BE2C (cell line): Measurements from ENCODE around the gene PARM1.

Source experiments
- DNase-seq: peaks from one replicate; pipeline ENCODE4 v3.0.0-alpha.2; 2020
- H3K27me3 ChIP-seq: fragments of 250-450 bp; sonication (Bioruptor Pico); 2 replicates; pipeline ENCODE4 v1.5.1; 2020; ENCODE audit warnings: mild to moderate bottlenecking
- H3K36me3 ChIP-seq: fragments of 250-450 bp; sonication (Bioruptor Pico); 2 replicates; pipeline ENCODE4 v1.5.1; 2020; ENCODE audit warnings: mild to moderate bottlenecking
- H3K4me1 ChIP-seq: fragments of 250-450 bp; sonication (Bioruptor Pico); 2 replicates; pipeline ENCODE4 v1.5.1; 2020
- H3K4me3 ChIP-seq: 2 replicates; pipeline ENCODE4 v1.5.1; 2011; ENCODE audit warnings: low read depth, low read length
- H3K9me3 ChIP-seq: fragments of 250-450 bp; sonication (Bioruptor Pico); 2 replicates; pipeline ENCODE4 v1.5.1; 2020
- TF ChIP-seq, protein P1 (sequence below): IDR thresholded peaks from 2 replicates; pipeline ENCODE4 v1.5.1; 2012; ENCODE audit warnings: mild to moderate bottlenecking, low read depth, low read length

Gene PARM1

GRCh38 chr4:75002381-75002780 is 69.5 kb downstream of the PARM1 start:
- H3K4me1 ChIP-seq, result no peaks in the 10 kb centered on the region; the same call in 1 of the 2 replicates
- no peaks in the 10 kb centered on the region for H3K27me3 ChIP-seq
- TF ChIP-seq, protein P1, sequence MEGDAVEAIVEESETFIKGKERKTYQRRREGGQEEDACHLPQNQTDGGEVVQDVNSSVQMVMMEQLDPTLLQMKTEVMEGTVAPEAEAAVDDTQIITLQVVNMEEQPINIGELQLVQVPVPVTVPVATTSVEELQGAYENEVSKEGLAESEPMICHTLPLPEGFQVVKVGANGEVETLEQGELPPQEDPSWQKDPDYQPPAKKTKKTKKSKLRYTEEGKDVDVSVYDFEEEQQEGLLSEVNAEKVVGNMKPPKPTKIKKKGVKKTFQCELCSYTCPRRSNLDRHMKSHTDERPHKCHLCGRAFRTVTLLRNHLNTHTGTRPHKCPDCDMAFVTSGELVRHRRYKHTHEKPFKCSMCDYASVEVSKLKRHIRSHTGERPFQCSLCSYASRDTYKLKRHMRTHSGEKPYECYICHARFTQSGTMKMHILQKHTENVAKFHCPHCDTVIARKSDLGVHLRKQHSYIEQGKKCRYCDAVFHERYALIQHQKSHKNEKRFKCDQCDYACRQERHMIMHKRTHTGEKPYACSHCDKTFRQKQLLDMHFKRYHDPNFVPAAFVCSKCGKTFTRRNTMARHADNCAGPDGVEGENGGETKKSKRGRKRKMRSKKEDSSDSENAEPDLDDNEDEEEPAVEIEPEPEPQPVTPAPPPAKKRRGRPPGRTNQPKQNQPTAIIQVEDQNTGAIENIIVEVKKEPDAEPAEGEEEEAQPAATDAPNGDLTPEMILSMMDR, result no peak
- H3K9me3 ChIP-seq, result no peaks in the 10 kb centered on the region
- no peak for DNase-seq
- no peak overlapping the region for H3K4me3 ChIP-seq
- no peaks in the 10 kb centered on the region for H3K36me3 ChIP-seq

DNA sequence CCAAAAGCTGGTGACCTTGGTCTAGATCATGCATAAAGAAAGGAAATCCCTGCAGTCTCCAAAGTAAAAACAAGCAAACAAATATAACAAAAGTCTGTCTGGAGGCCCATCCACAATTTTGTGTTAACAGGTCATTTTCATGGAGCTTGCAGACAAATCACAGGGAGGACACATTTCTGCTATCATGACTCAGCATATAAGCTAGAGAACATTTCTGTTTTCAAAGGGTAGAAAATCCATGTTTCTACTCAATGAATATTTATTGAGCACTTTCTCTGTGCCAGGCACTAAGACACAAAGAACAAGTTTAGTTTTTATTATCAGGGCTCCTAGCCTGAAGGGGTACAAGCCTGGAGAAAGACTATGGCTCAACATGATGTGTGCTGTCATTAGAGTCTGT is 71.1 kb downstream of the PARM1 start:
- Histone ChIP-seq H3K9me3 (no peaks in the 10 kb centered on the region), H3K36me3 (no peaks in the 10 kb centered on the region), H3K4me3 (no peak overlapping the region), H3K27me3 (no peaks in the 10 kb centered on the region), H3K4me1 (no peaks in the 10 kb centered on the region; the same call in 1 of the 2 replicates)
- DNase-seq, result no peak
- TF ChIP-seq, protein P1, result no peak

DNA sequence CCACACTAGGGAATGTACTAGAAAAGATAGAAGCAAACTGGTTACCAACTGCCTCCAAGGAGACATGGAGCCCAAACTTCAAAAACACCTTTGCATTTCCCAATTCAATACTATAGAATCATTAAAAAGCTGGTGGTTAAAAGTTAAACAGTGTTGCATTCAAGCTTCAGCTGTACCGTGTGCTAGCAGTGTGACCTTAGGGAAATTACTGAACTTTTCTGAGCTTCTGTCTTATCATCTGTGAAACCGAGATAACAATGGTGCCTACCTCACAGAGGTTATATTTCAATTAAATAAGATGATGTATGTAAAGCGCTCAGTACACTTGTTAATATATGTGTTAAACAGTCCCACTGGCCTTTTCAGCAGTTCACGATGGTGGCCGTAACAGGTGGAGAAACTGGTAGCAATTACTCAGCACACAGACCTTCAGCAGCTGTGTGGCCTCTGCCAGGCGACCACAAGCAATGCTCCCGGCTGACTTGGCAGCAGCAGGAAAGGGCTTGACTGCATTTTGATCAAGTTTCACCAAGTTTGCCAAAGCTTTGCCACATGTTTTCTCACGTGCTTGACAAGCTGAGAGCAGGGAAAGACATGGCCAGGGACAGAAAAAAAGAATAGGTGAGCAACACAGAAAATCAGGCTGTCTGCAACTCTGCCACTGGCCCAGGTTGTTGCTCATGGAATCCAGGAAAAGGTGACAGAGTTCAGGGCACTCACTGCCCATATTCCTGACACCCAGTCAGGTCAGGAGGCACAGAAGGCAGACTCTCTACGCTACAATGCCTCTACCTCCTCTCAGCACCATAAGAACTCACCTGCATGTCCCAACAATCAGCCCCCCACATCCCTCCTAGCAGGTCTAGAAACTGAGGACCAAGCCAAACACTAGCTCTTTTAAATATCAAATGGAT is 72.1 kb downstream of the PARM1 start:
- H3K4me1 ChIP-seq, result no peaks in the 10 kb centered on the region; the same call in 1 of the 2 replicates
- no peak for DNase-seq
- H3K9me3 ChIP-seq, result no peaks in the 10 kb centered on the region
- no peaks in the 10 kb centered on the region for H3K27me3 ChIP-seq
- TF ChIP-seq, protein P1, result no peak
- H3K4me3 ChIP-seq, result no peak overlapping the region
- H3K36me3 ChIP-seq, result no peaks in the 10 kb centered on the region

GRCh38 chr4:75005727-75006126 is 72.8 kb downstream of the PARM1 start:
- TF ChIP-seq, protein P1, result no peak
- no peak overlapping the region for H3K4me3 ChIP-seq
- no peaks in the 10 kb centered on the region for H3K9me3 ChIP-seq
- H3K27me3 ChIP-seq, result no peaks in the 10 kb centered on the region
- no peaks in the 10 kb centered on the region for H3K36me3 ChIP-seq
- no peaks in the 10 kb centered on the region; the same call in 1 of the 2 replicates for H3K4me1 ChIP-seq
- DNase-seq, result no peak

DNA sequence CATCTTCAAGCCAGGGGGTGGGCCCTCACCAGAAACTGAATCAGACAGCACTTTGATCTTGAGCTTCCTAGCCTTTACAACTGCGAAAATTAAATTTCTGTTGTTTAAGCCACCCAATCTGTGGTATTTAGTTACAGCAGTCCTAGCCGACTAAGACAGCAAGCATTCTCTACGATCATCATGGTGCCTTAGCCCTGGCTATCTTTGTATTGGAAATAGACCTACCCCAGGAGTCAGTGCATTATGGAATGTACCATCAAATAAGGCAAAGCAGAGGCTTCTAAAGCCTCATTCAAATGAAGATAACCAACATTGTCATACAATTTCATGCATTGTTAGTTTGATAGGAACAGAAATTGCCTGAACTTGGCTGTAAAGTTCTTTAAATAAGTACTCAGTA is 75.0 kb downstream of the PARM1 start:
- Histone ChIP-seq H3K9me3 (no peaks in the 10 kb centered on the region), H3K27me3 (no peaks in the 10 kb centered on the region), H3K36me3 (no peaks in the 10 kb centered on the region), H3K4me3 (no peak overlapping the region), H3K4me1 (no peaks in the 10 kb centered on the region; the same call in 1 of the 2 replicates)
- no peak for DNase-seq
- TF ChIP-seq, protein P1, result no peak

DNA sequence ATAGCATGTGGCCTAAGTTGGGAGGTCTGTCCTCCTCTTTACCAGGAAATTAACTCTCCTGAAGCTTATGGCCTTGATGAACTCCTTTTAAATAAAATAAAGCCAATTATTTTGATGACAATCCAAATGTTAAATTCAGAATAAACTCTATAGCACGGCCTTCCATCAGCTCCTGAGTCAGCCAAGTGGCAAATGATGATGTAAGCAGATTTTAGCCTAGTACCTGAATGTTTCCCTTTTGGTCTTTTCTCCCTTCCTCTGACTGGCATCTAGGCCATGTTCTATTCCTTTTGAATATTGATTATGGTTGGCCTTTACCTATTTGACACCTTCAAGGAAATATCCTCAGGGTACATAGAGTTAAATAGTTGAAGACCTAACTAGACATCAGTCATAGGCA is 76.2 kb downstream of the PARM1 start:
- no peaks in the 10 kb centered on the region; the same call in 1 of the 2 replicates for H3K4me1 ChIP-seq
- no peak for DNase-seq
- no peaks in the 10 kb centered on the region for H3K36me3 ChIP-seq
- H3K4me3 ChIP-seq, result no peak overlapping the region
- no peaks in the 10 kb centered on the region for H3K9me3 ChIP-seq
- TF ChIP-seq, protein P1, result no peak
- H3K27me3 ChIP-seq, result no peaks in the 10 kb centered on the region
